HG03175 (cell line): Measurements from ENCODE around the gene ZNG1F.
A peak's percentile ranks its signal among the peaks of the same experiment; 100 is the strongest.
"Not testable (repeated sequence)": the region's sequence is repeated elsewhere in the genome, so short reads cannot be mapped to it uniquely, and the experiment has no call there.

Experiments used
- ATAC-seq: cut with Tn5 transposase; IDR thresholded peaks from one replicate; pipeline ENCODE4 v1.9.1; 2021; ENCODE audit warnings: mild to moderate bottlenecking, moderate library complexity; ENCODE audit not compliant: unreplicated experiment

Gene ZNG1F

DNA sequence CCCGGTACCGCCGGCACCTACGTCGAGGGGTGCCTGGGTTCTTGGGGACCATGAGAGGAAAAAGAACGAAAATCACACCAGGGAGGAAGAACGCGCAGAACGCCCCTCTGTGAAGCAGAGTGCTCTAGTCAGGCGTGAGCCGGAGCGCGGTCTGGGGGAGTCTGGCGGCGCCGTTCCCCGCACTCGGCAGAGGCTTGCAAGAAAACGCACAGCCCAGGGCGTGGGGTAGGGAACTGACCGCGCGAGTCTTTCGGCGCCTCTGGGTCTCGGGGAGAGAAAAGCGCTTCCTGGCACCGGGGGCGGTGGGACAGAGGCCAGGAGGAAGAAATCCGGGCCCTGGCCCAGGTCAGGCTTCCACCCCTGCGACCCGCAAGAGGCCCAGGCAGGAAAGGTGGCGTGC, 65.3 kb downstream of the ZNG1F start:
- not testable (repeated sequence) for ATAC-seq

DNA sequence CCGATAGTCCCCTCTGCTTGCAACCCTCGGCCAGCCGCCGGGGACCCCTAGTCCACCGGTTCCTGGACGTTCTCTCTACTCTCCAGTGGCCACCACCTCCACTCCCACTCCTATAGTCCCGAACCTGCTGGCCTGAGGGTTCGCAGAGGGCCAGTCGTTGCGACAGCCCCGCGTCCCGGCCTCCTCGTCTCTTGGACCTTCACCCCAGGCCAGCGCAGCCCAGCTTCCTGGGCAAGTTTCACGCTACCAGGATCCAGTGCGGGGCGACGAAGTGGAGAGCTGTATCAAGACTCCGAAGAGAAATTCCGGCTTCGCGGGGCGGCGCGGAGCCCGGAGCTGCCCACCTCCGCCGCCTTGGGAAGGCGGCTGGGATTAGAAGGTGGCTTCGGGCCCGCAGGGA, 65.7 kb downstream of the ZNG1F start:
- not testable (repeated sequence) for ATAC-seq

GRCh38 chr9:41120696-41121095, 68.4 kb downstream of the ZNG1F start:
- not testable (repeated sequence) for ATAC-seq

DNA sequence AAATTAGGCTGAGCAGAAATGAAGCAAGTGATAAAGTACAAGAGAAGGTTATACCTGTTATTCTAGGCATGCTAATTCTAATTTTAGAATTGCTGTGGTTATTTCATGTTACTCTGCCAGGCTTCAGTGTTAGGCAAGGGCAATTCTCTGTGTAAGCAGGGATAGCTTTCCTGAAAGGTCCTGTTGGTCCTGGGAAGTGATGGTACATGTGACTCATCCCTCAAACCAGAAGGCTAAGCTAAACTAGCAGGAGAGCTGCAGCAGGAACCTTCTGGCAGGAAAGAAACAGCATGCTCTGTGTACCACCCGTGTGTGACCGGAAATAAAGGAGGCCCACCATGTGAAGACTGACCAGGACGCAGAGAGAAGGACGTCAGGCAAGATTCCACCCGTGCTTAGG, 69.4 kb downstream of the ZNG1F start:
- ATAC-seq, result not testable (repeated sequence)

DNA sequence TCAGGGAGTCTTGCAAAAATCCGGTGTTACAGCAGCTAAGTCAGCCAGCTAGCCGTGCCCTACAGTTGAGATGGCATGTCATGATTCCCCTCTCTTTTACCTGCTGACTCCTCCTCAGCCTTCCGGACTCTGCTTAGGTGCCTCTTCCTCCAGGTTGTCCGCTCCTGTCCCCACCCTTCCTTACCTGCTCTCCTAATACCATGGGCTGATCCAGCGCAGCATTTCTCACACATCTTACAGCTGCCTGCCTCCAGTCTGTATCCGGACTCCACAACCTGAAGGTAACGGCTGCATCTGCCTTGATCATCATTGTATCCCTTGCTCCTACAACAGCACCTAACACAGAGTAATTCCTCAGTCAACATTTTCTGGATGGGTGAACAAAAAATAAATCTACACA, 69.8 kb downstream of the ZNG1F start:
- not testable (repeated sequence) for ATAC-seq

GRCh38 chr9:41113348-41113747, 75.8 kb downstream of the ZNG1F start:
- not testable (repeated sequence) for ATAC-seq

GRCh38 chr9:41111414-41111813, 77.7 kb downstream of the ZNG1F start:
- ATAC-seq, result not testable (repeated sequence)

GRCh38 chr9:41110913-41111312, 78.2 kb downstream of the ZNG1F start:
- ATAC-seq, result not testable (repeated sequence)

- ATAC-seq, result not testable (repeated sequence)
Measured at GRCh38 chr9:41109253-41109652, 79.9 kb downstream of the ZNG1F start.

DNA sequence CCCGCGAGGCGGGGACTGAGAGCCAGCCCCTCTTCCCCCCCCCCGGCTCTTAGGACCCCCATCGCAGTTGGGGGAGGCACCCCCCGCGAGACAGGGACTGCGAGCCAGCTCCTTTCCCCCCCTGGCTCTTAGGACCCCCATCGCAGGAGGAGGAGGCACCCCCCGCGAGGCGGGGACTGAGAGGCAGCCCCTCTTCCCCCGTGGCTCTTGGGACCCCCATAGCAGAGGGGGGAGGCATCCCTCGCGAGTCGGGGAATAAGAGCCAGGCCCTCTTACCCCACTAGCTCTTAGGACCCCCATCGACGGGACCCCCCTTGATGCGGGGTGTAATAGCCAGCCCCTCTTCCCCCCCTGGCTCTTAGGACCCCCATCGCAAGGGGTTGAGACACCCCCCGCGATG, 80.3 kb downstream of the ZNG1F start:
- not testable (repeated sequence) for ATAC-seq

DNA sequence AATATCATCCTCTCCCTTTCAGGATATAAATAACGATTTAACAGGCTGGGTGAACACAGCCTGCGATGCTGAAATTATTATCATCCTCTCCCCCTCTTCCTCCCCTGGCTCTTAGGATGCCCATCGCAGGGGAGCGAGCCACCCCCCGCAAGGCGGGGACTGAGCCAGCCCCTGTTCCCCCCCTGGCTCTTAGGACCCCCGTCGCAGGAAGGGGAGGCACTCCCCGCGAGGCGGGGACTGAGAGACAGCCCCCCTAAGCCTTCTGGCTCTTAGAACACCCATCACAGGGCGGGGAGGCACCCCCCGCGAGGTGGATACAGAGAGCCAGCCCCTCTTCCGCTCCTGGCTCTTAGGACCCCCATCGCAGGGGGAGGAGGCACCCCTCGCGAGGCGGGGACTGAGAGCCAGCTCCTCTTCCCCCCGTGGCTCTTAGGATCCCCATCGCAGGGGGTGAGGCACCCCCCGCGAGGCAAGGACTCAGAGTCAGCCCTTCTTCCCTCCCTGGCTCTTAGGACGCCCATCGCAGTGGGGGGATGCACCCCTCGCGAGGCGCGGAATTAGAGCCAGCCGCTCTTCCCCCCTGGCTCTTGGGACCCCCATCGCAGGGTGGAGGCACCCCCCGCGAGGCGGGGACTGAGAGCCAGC, 82.5 kb downstream of the ZNG1F start:
- ATAC-seq, result not testable (repeated sequence)

- ATAC-seq, result not testable (repeated sequence)
Measured at GRCh38 chr9:41105557-41106253, 83.4 kb downstream of the ZNG1F start.

- not testable (repeated sequence) for ATAC-seq
Measured at GRCh38 chr9:41104542-41104941, 84.6 kb downstream of the ZNG1F start.

DNA sequence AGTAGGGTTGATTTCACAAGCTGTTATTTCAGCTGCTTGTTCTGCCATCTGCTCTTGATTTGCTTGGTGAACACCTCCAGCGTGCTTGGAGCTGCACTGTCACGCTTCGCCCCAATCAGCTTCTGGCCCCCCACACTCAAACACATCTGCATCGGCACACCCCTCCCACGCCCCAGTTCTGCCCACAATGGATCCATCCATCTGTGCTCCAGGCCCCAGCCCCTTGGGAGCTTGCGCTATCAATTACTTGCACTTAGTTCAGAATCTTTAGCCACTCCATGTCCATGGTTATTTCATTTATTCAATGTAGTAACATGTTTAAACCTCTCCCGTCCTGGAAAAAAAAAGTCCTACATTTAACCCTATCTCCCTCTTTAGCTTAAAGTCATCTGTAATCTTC, 88.6 kb downstream of the ZNG1F start:
- ATAC-seq, result not testable (repeated sequence)

- not testable (repeated sequence) for ATAC-seq
Measured at GRCh38 chr9:41098759-41099158, 90.4 kb downstream of the ZNG1F start.

DNA sequence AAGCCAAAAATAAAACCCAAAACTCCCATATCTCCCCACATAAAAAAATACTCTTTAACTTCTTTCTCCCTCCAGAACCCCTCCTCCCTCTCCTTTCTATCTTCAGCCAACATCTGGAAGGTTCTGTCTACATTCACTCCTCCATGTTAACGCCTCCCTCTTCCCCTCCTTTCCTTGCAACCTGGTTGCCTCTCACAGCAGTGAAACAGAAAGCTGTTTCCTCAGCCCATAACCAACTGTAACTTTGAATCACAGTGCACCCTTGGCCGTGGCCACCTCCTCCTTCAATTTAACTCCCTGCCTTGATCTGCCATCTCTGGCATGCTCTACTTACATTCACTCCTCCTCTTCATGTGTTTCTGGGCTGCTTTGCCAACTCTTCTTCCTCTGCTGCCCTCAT, 94.1 kb downstream of the ZNG1F start:
- ATAC-seq, result not testable (repeated sequence)

- not testable (repeated sequence) for ATAC-seq
Measured at GRCh38 chr9:41094010-41094773, 94.9 kb downstream of the ZNG1F start.

- not testable (repeated sequence) for ATAC-seq
Measured at GRCh38 chr9:41090922-41091321, 98.2 kb downstream of the ZNG1F start.

DNA sequence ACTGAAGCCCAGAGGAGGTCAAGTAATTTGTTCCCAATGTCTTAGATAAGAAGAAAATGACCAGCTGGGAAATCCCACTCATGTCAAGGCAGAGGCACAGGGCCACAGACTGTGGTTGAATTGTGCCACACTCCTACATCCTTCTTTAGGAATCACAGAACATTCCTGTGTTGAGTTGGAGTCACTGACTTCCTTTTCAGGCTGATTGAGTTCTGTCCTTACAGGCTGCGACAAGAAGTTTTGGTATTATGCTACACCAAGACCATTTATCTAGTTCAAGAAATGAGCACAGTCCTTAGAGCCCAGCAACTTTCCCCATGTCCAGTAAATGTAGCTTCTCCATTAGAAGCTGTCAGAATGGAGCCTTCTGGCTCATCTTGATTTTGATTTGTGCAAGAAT, 98.7 kb downstream of the ZNG1F start:
- not testable (repeated sequence) for ATAC-seq

GRCh38 chr9:41088450-41089059, 100.6 kb downstream of the ZNG1F start:
- ATAC-seq, result peak; percentile 64

DNA sequence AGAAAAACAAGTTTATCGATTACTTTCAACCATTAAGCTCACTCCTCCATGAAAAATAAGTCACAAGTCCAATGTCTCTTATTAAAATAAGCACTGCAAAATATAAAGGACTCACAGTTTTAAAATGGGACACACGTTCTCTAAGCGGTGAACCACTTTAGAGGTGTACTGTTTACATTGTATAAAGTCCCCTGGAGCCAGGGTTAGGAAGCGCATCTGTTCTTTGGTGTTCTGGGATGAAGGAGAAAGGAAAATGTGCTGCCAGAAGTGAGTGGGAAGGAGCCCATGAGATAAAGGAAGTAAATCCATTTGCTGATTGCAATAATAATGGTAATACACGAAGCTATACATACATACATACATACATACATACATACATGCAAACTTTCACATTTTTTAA, 101.2 kb downstream of the ZNG1F start:
- ATAC-seq, result not testable (repeated sequence)
